HEK293T (cell line): ENCODE data around the gene FOXA3.

Experiments
- ARNT ChIP-seq: fragments of 450-650 bp; IDR thresholded peaks from 2 replicates; pipeline ENCODE4 v1.6.1; 2017; ENCODE audit warnings: mild to moderate bottlenecking
- ELF4 ChIP-seq: fragments of 450-650 bp; IDR thresholded peaks from 2 replicates; pipeline ENCODE4 v1.6.1; 2017; ENCODE audit warnings: antibody characterized with exemption
- FOXA1 ChIP-seq: fragments of 450-650 bp; IDR thresholded peaks from 2 replicates; pipeline ENCODE4 v1.6.1; 2016; ENCODE audit warnings: mild to moderate bottlenecking
- FOXK2 ChIP-seq: fragments of 450-650 bp; IDR thresholded peaks from 2 replicates; pipeline ENCODE4 v1.6.1; 2016; ENCODE audit warnings: mild to moderate bottlenecking
- FOXM1 ChIP-seq: fragments of 450-650 bp; IDR thresholded peaks from 2 replicates; pipeline ENCODE4 v1.6.1; 2017; ENCODE audit warnings: mild to moderate bottlenecking, borderline replicate concordance
- L3MBTL2 ChIP-seq: fragments of 450-650 bp; conservative IDR thresholded peaks from 2 replicates; pipeline ENCODE4 v1.6.1; 2016; ENCODE audit warnings: mild to moderate bottlenecking
- NFRKB ChIP-seq: fragments of 450-650 bp; IDR thresholded peaks from 2 replicates; pipeline ENCODE4 v1.6.1; 2016; ENCODE audit warnings: mild to moderate bottlenecking, moderate library complexity
- SP1 ChIP-seq: fragments of 450-650 bp; IDR thresholded peaks from 2 replicates; pipeline ENCODE4 v1.6.1; 2017
- SUZ12 ChIP-seq: fragments of 450-650 bp; IDR thresholded peaks from 2 replicates; pipeline ENCODE4 v1.6.1; 2016; ENCODE audit warnings: mild to moderate bottlenecking
- TARDBP ChIP-seq: fragments of 450-650 bp; IDR thresholded peaks from 2 replicates; pipeline ENCODE4 v1.6.1; 2016
- ZNF384 ChIP-seq: fragments of 450-650 bp; IDR thresholded peaks from 2 replicates; pipeline ENCODE4 v1.6.1; 2016

GRCh38 chr19:45897261-45897812 lies 33.2 kb downstream of the FOXA3 start:
- TF ChIP-seq SP1 (no peak), NFRKB (no peak), ARNT (no peak), ELF4 (no peak), FOXM1 (no peak), SUZ12 (no peak), TARDBP (no peak), FOXK2 (no peak), ZNF384 (no peak), L3MBTL2 (no peak), FOXA1 (no peak)
